Right renal pelvis (tissue), 4 donors: Measurements from ENCODE around the gene TEX50. TPM values are rescaled to one million over a fixed set of nuclear protein-coding genes. Genes with fewer than 3 reads are reported as not detected.
"Not testable (repeated sequence)": the region's sequence is repeated elsewhere in the genome, so short reads cannot be mapped to it uniquely, and the experiment has no call there.

Experiments used
- DNase-seq, 4 donors: peaks; one replicate each; pipeline ENCODE4 v3.0.0-alpha.2; 2013; ENCODE audit warnings: low read depth in 4 of 4, low spot score in 3 of 4, missing footprints in 1 of 4
- polyA plus RNA-seq, 4 donors: library from polyadenylated mRNA; unstranded; fragments of 120-200 nt; gene quantifications; one replicate each; pipeline ENCODE4 v1.2.1, GENCODE V29; 2013; ENCODE audit not compliant: insufficient read length in 4 of 4

The TEX50 gene
- polyA plus RNA-seq, 4 donors, result not detected

DNA sequence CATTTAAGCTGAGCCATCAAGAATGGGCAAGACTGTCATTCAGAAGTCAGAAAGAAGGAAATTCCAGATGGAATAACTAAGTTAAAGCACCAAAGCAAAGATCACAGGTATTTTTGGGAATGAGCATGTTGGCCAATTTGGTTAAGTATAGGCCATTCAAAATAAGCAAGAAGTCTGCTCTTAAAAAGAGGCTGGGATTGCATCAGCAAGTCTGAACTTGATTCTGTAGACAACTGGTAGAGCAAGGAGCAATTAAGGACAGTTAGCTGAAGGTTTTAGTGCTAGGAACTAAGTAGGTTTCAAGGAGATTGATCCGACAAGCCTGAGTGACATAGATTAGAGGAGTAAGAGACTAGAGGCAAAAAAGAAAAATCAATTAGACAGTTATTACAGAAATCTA lies 26.1 kb downstream of the TEX50 start:
- no peak for DNase-seq

DNA sequence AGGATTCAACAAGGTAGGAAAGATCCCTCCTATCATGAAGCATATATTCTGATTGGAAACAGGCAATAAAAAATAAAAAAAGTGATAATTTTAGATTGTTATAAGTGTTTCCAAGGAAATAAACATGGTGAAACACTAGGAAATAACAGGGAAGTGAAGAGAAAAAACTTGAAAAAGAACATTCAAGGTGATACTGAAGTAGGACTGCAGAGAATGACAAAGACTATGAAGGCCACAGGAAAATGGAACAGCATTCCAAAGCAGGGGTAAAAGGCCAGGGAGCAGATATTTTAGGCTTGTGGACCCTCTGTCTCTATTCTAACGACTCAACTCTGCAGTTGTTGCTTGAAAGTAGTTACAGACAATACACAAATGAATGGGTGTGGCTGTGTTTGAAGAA lies 26.6 kb downstream of the TEX50 start:
- no peak for DNase-seq

DNA sequence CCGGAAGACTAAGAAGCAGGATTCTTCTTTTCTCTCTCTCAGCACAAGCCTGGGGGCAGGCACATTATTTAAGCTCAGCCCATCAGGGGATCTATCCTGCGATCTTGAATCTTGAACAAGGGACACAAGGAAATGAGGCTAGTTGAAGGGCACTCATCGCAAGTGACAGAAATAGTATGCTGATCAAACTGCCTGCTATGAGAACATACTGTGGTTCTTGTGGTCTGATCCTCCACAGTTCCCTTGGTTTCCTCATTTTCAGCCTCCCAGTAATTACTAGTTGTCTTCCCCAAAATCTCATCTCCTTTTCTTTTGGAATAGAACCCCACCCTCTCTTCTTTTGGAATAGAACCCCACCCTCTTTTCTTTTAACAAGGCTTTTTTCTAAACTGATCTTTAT lies 28.0 kb downstream of the TEX50 start:
- DNase-seq, result no peak

DNA sequence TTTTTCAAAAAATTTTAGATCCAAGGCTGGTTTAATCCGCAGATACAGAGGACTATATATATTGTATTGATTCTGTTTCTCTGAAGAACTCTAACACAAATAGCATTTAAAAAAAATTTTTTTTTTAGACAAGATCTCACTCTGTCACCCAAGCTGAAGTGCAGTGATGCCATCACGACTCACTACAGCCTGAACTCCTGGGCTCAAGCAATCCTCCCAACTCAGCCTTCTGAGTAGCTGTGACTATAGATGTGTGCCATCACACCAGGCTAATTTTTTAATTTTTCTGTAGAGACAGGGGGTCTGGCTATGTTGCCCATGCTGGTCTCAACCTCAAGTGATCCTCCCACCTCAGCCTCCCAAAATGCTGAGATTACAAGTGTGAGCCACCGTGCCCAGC lies 31.5 kb downstream of the TEX50 start:
- DNase-seq, result no peak

DNA sequence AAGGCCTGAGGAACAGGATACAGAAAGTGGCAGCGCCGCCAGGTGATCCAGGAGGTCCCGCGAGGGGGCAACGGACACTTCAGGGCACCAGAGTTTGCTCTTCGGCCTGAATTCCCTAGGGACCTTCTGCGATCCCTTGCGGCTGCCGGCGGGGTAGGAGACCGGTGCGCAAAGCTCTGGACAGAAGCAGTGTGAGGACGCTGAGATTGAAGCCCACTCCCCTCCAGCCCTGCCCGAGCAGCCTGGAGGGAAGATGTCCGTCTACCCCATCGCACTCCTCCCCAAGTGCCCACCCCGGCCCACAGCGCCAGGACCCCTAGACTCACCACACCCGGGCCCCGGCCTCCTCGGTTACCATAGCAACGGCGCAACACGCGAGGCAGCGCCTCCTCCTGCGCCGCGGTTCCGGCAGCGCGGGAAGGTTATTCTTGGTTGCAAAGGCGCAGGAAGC lies 34.4 kb downstream of the TEX50 start, which contains the start of gene ANKRD45:
Gene ANKRD45, minus strand, starts transcription at position 361 of the 451 bp plus-strand sequence. CDS start 10,433 bp downstream, outside the sequence.
- peak; percentile 54 to 64 (median 60) for DNase-seq

DNA sequence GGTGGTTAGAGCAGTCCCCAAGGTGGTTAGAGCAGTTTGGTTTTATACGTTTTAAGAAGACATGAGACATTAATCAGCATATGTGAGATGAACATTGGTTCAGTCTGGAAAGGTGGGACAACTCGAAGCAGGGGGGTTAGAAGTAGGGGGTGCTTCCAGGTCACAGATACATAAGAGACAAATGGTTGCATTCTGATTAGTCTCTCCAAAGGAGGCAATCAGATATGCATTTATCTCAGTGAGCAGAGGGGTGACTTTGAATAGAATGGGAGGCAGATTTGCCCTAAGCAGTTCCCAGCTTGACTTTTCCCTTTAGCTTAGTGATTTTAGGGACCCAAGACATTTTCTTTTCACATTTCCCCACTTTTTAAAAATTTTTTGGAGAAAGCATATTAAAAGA lies 39.4 kb downstream of the TEX50 start:
- DNase-seq, result not testable (repeated sequence)

DNA sequence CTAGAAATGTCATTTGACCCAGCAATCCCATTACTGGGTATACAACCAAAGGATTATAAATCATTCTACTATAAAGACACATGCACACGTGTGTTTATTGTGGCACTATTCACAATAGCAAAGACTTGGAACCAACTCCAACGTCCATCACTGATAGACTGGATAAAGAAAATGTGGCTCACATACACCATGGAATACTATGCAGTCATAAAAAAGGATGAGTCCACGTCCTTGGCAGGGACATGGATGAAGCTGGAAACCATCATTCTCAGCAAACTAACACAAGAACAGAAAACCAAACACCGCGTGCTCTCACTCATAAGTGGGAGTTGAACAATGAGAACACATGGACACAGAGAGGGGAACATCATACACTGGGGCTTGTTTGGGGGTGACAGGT lies 45.0 kb downstream of the TEX50 start:
- DNase-seq, result not testable (repeated sequence)

- DNase-seq, result no peak
Observed at GRCh38 chr1:173682184-173682583, 47.0 kb downstream of the TEX50 start.

DNA sequence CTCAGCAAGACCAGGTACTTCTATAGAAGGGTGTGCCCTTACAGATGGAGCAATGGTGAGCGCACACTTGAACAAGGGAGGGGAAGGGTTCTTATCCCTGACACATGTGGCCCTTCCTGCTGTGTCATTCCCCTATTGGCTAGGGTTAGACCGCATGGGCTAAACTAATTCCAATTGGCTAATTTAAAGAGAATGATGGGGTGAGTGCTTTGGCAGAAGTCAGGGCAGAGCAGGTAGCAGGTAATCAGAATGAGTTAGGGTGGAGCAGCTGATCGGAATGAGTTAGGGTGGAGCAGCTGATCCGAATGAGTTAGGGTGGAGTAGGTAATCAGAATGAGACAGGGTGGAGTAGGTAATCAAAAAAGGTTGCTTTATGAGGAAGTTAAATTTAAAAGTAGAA lies 48.7 kb downstream of the TEX50 start:
- DNase-seq, result not testable (repeated sequence)

DNA sequence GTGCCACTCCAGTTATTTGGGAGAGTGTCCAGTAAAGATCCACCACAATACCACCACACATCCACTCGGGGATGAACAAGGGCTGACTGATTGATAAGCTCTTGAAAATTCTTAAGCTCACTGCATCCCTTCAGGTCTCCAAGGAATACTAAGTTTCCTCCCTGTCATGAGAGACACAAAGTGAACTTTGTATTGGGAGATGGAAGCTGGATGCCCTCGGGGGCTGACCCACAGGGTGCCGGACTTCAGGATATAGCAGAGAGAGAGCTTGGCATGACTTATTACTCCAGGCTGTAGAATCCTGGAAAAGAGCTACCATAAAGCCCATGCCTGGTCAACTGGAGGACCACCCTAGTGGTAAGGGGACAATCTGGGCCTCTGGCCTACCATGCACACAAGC lies 50.0 kb downstream of the TEX50 start:
- DNase-seq, result not testable (repeated sequence)

Other genes with a start within 250 kb of the TEX50 start
- gene PRDX6, start 158.0 kb upstream of the TEX50 start, polyA plus RNA-seq, result 100 to 1,000 TPM; 349 to 376 (median 359) TPM
- 1 to 10 TPM in 1 of 4 donors, under 1 TPM in 3; 0.14 to 1.1 (median 0.33) TPM for gene SLC9C2, start 32.3 kb upstream of the TEX50 start, polyA plus RNA-seq
- 1 to 10 TPM; 4.9 to 7.6 (median 6.6) TPM for gene ANKRD45, start 34.5 kb downstream of the TEX50 start, polyA plus RNA-seq
- gene KLHL20, start 79.6 kb downstream of the TEX50 start, polyA plus RNA-seq, result 10 to 100 TPM; 20.3 to 25.9 (median 24.7) TPM
- 10 to 100 TPM; 25.8 to 27.8 (median 27.3) TPM for gene DARS2, start 189.3 kb downstream of the TEX50 start, polyA plus RNA-seq
- gene CENPL, start 189.5 kb downstream of the TEX50 start, polyA plus RNA-seq, result 10 to 100 TPM; 10.8 to 12.7 (median 11.4) TPM
- gene GAS5, start 232.7 kb downstream of the TEX50 start, polyA plus RNA-seq, result 100 to 1,000 TPM; 567 to 722 (median 597) TPM
- 1 to 10 TPM; 7.2 to 9.7 (median 8.1) TPM for gene ZBTB37, start 233.0 kb downstream of the TEX50 start, polyA plus RNA-seq